GM19395 (cell line): ENCODE data around the gene SEC14L5.

ENCODE experiments used
- ATAC-seq: cut with Tn5 transposase; IDR thresholded peaks from one replicate; pipeline ENCODE4 v1.9.1; 2021; ENCODE audit warnings: mild to moderate bottlenecking, moderate library complexity; ENCODE audit not compliant: unreplicated experiment

SEC14L5 gene

DNA sequence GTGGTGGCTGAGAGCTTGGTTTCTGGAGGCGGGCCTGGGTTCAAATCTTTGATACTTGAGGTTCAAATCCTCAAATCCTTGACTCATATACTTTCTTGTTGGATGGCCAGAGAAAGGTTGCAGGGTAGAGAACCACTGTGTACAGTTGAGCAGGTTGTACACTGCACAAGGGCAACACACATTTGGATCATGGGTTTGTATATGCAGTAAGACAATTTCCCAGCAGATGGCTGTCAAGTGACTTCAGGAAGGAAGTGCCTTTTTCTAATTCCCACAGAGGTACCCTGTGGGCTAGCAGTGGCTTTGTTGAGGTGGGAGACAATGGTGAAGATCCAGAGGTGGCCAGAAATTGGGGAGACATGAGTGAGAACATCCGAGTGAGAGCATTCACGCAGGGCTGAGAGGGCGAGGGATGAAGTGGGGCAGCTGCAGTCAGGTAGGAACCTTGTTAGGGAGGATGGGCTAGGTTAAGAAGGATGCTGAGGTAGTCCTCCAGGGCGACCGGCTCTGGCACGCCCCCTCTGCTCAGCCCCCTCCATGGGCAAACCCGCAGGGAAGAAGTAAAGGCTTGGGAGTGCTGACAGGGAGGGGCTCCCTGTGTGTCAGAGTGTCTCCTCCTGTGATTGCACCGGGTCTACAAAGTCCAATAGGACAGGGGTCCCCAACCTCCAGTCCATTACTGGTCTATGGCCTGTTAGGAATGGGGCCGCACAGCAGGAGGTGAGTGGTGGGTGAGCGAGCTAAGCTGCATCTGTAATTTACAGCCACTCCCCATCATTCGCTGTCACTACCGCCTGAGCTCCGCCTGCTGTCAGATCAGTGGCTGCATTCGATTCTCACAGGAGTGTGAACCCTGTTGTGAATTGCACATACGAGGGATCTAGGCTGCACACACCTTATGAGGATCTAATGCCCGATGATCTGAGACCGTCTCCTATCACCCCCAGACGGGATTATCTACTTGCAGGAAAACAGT, 104.9 kb downstream of the SEC14L5 start:
- ATAC-seq, result no peak

DNA sequence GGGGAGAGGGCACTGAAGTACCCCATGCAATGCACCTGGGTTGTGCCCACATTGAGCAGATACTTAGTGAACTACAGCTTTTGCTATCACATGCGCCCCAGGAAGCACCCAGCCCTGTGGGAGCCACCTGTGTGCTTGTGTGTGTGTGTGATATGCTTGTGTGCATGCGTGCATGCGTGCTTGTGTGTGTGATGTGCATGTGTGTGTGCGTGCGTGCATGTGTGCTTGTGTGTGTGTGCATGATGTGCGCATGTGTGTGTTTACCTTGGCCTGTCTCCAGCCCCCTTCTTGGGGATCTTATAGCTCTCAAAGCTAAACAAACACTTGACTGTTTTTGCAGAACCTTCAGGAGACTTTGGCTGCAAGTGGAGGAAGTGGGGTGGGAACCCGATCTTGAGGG, 106.8 kb downstream of the SEC14L5 start:
- no peak for ATAC-seq

DNA sequence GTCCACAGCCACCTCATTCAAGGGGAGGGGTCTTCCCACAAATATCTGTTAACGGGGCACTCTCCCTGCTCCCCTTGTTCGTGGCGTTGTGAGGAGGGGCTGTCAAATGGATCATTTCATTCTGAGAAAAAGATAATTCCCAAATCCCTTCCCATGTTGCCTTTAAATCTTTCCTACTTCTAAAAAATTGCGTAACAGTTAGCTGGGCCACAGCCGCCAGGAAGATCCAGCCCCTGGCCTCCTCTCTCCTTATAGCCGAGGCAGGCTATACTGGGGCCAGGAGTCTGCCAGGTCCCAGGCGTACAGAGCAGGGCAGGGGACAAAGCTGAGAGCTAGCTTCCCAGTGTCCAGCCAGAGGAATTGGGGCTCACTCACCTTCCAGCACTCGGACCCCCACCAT, 107.2 kb downstream of the SEC14L5 start:
- ATAC-seq, result no peak

DNA sequence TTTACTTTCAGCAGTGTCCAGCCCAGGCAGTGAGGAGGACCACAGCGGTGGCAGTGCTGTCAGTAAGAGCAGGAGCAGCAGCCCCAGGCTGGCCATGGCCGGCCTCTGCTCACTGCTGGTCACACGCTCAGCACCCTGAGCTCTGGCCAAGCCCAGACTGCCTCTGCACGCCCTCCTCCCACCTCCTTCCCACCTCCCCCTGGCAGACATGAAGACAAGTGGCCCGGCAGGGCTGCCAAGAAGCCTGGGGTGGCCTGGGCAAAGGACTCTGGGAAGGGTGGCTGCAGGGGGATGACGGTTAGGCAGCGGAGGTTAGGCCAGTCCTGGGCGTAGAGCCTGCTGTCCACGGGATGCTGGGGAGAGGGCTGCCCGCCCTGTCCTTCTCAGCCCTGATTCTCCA, 107.7 kb downstream of the SEC14L5 start, which contains the start of gene C16orf89:
TSS of gene C16orf89 (minus strand) at position 144 of the 400 bp plus-strand sequence. CDS start at position 96, 48 bp downstream.
- no peak for ATAC-seq

GRCh38 chr16:5066511-5066910, 108.4 kb downstream of the SEC14L5 start:
- no peak for ATAC-seq
